Measurements from ENCODE around the gene ST6GALNAC5.

Gene ST6GALNAC5

DNA sequence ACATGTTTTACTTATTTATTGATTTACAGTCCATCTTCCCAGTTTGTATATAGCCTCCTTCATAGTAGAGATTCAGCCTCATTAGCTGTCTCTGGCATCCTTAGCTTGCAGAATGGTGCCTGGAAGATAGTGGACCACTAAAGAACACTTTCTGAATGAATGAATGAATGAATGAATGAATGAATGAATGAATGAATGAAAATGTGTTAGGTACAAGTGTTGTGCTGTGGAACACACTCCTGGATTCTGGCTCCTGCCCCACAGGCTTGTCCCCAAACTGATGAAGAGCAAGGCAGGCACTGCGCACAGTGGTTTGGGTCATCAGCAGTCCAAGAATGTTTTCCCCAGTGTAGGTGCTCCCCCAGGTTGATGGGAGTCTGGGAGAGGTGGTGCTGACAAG, 159.4 kb downstream of the ST6GALNAC5 start:
- TF ChIP-seq ZNF274 (IDR thresholded peaks at IDR 0.05; ENCODE audit: low read depth, low read length) = no peak
- H3K4me3 ChIP-seq (ENCODE audit: low read length) = no peak overlapping the region

DNA sequence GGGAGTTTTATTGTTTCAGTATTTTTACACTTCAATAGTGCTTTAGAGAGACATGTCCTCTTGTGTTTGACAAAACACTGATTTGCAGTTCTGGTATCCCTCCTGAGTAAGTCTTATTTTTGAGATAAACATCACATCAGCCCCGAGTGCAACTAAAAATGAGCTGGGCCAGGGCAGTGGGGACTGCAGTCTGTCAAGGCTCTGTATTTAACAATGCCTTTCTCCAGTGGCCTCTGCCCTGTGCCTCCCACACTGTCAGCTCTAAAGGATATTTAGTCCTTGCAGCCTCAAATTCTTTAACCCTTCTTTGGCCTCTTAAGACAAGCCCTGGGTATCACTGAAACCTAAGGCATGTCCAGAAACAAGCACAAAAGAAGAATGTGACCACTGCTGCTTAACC, 160.6 kb downstream of the ST6GALNAC5 start:
- H3K4me3 ChIP-seq (ENCODE audit: low read length) = no peak overlapping the region
- no peak for TF ChIP-seq ZNF274 (IDR thresholded peaks at IDR 0.05; ENCODE audit: low read depth, low read length)

DNA sequence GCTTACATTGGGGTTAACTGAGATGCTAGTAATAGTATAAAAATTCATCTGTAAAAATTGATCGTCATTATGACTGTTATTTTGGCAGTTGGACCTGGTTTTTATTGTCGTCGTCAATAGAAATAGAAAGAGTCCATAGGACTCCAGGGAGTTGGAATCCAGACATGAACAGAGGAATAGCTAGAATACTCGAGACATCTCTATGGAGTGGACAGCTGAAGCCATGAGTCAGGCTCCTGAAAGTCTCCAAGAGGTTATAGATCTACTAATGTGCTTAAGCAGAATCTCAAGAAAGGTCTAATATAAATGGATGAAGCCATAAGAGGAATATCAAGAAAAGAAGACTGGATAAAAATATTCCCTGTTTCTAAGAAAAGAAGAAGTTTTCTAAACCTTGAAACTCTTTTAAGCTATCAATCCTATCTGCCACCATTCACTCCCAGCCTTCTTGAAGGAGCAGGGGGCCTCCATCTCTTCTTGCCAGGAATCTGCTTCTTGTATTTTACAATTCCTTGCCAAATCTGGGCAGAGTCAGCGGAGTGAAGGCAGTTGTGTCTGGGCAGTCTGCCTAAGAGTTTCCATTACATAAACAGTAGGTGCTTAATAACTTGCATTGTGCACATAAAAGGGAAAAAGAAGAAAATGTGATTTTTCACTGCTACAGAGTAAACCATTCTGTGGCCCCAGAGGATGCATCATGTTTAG, 163.3 kb downstream of the ST6GALNAC5 start:
- H3K4me3 ChIP-seq (ENCODE audit: low read length) = no peak overlapping the region
- TF ChIP-seq ZNF274 (IDR thresholded peaks at IDR 0.05; ENCODE audit: low read depth, low read length) = no peak

DNA sequence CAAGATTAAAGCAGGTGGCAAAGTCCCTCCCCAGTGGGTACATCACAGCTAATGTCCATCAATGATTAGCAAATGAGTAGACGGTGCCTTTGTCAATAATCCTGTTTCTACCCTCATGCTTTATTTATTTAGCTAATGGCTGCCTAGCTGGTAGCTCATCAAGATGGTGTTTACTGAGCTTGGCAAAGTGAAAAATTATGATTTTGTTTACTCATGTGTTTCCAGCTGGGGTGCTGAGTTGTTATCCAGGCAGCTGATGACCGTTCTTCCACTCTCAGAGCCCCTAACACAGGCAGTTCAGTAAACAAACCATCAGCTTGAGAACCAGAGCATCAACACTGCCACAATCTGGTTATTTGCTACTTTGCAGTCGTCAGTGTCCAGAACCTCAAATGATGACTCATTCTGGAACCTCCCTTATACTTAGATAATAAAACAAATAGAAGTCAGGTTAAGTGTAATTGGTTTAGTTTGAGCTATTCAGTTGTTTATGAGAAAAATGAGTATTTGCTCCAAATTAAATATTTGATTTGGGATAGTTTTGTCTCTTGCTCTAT, 163.9 kb downstream of the ST6GALNAC5 start:
- H3K4me3 ChIP-seq (ENCODE audit: low read length) = no peak overlapping the region
- no peak for TF ChIP-seq ZNF274 (IDR thresholded peaks at IDR 0.05; ENCODE audit: low read depth, low read length)

DNA sequence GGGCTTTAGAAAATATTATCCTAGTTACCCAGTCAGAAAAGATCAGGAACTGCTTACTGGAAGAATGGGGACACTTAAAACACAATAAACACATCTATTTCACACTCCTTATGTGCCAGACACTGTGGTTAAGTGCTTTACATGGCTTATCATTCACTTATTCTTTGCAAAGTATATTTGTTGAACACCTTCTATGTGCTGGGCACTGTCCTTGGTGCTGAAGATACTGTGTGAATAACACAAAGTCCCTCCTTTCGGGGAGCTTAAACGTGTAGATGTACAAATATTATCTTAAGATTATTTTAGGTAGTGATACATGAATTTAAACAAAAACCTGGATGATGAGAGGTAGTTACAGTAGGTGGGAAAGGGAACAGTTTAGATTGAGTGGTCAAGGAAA, 169.3 kb downstream of the ST6GALNAC5 start:
- H3K4me3 ChIP-seq (ENCODE audit: low read length) = no peak overlapping the region
- TF ChIP-seq ZNF274 (IDR thresholded peaks at IDR 0.05; ENCODE audit: low read depth, low read length) = no peak

DNA sequence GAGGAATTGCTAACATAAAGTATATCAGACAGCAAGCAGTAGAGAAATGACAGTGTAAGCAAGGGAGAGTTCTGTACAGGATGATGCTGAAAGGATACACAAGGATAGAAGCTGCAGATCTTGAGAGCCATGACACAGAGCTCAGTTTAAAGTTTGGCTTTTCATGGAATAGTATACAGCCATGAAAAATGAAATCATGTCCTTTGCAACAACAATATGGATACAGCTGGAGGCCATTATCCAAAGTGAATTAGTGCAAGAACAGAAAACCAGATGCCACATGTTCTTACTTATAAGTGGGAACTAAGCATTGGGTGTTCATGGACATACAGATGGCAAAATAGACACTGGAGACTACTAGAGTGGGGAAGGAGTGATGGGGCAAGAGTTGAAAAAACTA, 169.8 kb downstream of the ST6GALNAC5 start:
- no peak overlapping the region for H3K4me3 ChIP-seq (ENCODE audit: low read length)
- TF ChIP-seq ZNF274 (IDR thresholded peaks at IDR 0.05; ENCODE audit: low read depth, low read length) = no peak

DNA sequence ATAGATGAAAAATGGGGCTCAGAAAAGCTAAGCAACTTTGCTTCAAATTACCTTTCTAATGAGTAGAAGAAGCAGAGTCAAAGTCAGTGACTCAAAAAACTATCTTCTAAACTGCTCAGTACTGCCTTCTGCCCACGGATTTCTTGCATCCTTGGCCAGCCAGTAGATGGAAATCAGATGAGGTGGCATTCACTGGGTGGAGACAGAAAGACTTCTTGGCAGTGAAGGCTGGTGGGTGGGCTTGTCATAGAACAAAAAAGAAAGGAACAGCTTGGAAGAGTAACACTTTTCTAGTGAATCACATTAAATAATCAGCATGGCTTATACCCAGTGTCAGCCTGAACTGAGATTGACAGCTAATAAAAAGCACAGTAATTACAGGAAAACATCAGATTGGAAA, 170.7 kb downstream of the ST6GALNAC5 start:
- TF ChIP-seq ZNF274 (IDR thresholded peaks at IDR 0.05; ENCODE audit: low read depth, low read length) = no peak

DNA sequence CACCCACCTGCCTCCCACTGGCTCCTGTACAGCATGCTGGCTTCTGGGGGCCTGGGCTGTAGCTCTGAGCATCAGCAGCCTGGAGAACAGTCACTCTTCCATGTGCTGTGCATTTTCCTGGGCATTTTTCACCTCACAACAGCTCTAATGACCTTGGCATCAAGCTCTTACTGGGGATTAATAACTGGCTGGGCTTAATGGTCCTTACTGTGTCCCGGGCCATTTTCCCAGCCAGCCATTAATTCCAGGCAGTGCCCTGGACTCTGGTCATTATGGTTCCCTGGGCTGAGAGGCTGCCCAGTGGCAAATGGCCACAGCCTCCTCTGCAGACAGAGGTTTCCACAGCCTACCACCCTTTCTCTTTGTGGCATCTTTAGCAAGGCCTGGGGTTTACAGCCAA, 171.8 kb downstream of the ST6GALNAC5 start:
- H3K4me3 ChIP-seq (ENCODE audit: low read length) = no peak overlapping the region
- TF ChIP-seq ZNF274 (IDR thresholded peaks at IDR 0.05; ENCODE audit: low read depth, low read length) = no peak

More for the DNA sequence above, 170.7 kb downstream of the ST6GALNAC5 start:
- H3K4me3 ChIP-seq (ENCODE audit: low read length) = no peak overlapping the region

DNA sequence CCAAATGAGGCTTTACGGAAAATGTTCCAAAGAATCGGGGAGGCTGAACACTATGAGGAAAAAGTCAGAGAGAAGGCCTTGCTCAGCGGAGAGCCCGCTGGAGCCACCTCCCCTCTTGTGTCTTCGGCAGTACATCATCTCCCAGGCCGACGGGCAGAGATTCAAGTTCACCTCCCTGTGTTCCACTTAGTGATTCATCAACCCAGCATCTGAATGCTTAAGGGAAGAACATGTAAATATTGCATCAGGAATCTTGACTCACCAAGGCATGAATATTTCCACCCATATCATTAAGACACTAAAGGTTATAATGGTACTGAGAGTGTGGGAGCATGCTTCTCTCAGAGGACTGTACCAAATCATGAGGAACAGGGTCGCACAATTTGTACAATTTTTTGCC, 172.5 kb downstream of the ST6GALNAC5 start:
- H3K4me3 ChIP-seq (ENCODE audit: low read length) = no peak overlapping the region
- no peak for TF ChIP-seq ZNF274 (IDR thresholded peaks at IDR 0.05; ENCODE audit: low read depth, low read length)

DNA sequence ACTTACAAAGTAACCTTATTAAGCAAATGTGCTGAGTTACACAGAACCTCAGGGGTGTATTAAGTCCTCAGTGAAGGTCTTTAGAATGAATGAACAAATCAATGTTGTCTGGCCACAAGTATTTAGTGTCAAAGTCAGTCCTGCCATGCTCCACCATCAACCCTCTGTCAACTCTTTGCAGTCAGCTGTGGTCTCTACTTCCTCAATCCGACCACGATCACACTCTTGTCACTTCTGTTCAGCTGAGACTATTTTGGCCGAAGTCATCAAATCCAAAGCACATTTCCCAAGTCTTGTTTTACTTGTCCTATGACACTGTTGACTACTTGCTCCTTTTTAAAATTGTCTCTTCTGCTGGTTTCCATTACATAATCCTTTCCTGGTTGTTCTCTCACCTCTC, 173.5 kb downstream of the ST6GALNAC5 start:
- H3K4me3 ChIP-seq (ENCODE audit: low read length) = no peak overlapping the region
- TF ChIP-seq ZNF274 (IDR thresholded peaks at IDR 0.05; ENCODE audit: low read depth, low read length) = no peak

DNA sequence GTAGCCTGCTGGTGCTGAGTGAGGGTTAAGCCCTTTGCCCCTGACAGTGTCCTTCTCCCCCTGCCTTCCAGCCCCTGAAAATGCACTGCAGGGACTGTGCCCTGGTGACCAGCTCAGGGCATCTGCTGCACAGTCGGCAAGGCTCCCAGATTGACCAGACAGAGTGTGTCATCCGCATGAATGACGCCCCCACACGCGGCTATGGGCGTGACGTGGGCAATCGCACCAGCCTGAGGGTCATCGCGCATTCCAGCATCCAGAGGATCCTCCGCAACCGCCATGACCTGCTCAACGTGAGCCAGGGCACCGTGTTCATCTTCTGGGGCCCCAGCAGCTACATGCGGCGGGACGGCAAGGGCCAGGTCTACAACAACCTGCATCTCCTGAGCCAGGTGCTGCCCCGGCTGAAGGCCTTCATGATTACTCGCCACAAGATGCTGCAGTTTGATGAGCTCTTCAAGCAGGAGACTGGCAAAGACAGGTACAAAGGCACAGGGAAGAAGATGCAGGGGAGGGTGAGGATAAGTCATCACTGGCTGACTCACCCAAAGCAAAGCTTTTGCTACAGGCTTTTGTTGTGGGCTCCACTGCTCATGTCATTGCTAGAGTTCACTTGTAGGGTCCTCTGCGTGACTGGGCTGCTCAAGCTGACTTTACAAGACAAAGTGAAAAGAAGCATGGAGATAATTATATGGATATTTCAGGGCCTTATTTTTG, 177.0 kb downstream of the ST6GALNAC5 start:
- no peak overlapping the region for H3K4me3 ChIP-seq (ENCODE audit: low read length)
- TF ChIP-seq ZNF274 (IDR thresholded peaks at IDR 0.05; ENCODE audit: low read depth, low read length) = no peak

DNA sequence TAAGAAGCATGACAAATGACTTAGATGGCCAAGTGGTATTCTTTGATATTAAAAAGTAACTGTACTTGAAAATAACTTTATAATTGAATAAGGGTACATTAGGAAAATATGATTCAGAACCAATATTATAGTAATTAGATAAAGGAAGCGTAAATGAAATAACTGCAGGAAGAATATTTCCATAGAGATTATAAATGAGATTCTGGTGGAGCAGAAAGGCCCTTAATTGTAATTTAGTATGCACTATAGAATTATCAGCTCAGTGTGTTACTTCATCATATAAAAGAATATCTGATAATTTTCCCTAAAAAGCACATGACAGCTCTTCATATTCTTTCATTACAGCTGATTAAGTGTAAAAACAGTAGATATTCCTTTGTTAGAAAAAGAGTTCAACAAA, 180.3 kb downstream of the ST6GALNAC5 start:
- no peak overlapping the region for H3K4me3 ChIP-seq (ENCODE audit: low read length)
- no peak for TF ChIP-seq ZNF274 (IDR thresholded peaks at IDR 0.05; ENCODE audit: low read depth, low read length)

DNA sequence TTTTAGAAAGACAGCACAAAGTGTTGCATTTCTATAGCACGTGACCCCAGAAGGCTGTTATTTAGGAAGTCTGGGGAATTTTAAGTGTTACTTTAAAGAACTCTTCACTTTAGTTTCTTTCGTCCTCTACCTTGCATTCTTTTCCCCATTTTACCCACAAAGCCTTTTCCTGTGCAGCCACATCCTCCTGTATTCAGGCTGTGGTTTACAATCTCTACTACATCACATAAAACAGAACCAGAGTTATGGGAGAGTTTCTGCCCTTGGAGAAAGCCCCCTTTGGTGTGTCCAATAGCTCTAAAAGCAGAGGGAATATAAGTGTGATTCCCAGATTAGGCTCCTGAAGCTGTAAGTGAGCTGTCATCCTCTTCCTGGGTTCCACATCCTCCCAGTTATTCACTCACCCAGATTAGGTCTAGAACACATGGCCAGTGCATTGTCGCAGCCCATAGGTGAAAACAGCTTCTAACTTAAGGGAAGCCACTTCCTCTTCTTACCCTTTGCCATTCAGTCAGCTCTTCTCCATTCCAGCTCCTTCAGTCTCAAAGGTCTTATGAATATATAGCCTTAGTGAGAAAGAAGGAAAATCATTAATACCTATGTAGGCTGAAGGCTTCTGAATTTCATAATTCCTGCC, 180.8 kb downstream of the ST6GALNAC5 start:
- H3K4me3 ChIP-seq (ENCODE audit: low read length) = no peak overlapping the region
- no peak for TF ChIP-seq ZNF274 (IDR thresholded peaks at IDR 0.05; ENCODE audit: low read depth, low read length)

DNA sequence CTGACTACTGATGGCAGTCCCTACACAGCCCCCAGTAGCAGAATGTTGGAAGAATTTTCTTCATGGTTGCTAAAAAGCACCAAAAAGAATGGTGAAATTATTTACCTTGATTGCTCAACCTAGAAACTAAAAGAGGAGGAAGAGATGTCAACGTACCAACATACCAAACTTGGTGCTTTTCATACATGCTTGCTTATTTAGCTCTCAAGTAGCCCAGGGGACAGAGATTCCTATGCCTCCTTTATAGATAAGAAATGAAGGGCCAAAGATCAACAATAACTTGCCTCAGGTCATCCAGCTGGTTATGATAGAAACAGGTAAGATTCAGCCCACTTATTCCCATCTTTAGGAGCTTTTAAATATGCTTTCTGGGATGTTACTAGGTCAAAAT, 181.3 kb downstream of the ST6GALNAC5 start:
- TF ChIP-seq ZNF274 (IDR thresholded peaks at IDR 0.05; ENCODE audit: low read depth, low read length) = no peak
- no peak overlapping the region for H3K4me3 ChIP-seq (ENCODE audit: low read length)

DNA sequence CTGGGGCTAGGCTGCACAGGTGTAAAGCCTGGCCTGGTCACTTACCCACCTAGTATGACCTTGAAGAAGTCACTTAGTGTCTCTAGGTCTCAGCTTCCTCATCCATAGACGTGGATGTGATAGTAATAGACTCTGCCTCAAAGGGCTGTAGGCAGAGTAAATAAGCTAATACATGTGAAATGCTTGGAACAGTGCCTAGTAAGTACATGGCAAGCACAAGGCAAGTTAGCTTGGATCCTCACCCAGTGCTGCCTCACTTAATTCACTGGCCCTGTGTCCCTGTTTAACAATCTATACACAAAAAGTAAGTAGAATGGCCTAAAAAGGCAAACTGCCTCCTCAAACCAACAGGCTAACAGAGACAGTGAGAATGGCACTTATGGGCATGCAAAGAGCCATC, 184.1 kb downstream of the ST6GALNAC5 start:
- no peak for TF ChIP-seq ZNF274 (IDR thresholded peaks at IDR 0.05; ENCODE audit: low read depth, low read length)

More for the DNA sequence above, 184.1 kb downstream of the ST6GALNAC5 start:
- H3K4me3 ChIP-seq (ENCODE audit: low read length) = no peak overlapping the region
